RPMI7951 (cell line): ENCODE measurements around the gene GTF3C2. TPM values are rescaled to one million over a fixed set of nuclear protein-coding genes. Genes with fewer than 3 reads are reported as not detected.
"Not testable (repeated sequence)": the region's sequence is repeated elsewhere in the genome, so short reads cannot be mapped to it uniquely, and the experiment has no call there.

ENCODE experiments used
- DNase-seq: peaks from one replicate; pipeline ENCODE4 v3.0.0-alpha.2; 2012; ENCODE audit warnings: low read depth
- total RNA-seq: library from RNA; depleted of rRNA; stranded (reverse); fragments of >200 nt; shearing (Covaris generic); gene quantifications from 2 replicates; pipeline ENCODE4 v1.2.3, GENCODE V29; 2014

Gene GTF3C2
- total RNA-seq, 1 experiment from 2014 or later: 44.2 TPM

- peak; percentile 99 for DNase-seq
Measured at GRCh38 chr2:27320958-27321543, 35.5 kb downstream of the GTF3C2 start.

DNA sequence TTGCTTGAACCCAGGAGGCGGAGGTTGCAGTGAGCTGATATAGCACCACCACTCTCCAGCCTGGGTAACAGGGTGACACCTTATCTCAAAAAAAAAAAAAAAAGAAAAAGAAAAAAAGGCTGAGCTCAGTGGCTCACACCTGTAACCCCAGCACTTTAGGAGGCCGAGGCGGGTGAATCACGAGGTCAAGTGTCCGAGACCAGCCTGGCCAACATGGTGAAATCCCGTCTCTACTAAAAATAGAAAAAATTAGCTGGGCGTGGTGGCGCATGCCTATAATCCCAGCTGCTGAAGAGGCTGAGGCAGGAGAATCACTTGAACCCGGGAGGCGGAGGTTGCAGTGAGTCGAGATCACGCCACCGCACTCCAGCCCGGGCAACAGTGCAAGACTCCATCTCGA is 36.7 kb downstream of the GTF3C2 start:
- DNase-seq: not testable (repeated sequence)

- DNase-seq: no peak
Measured at GRCh38 chr2:27316655-27317412, 39.7 kb downstream of the GTF3C2 start.

GRCh38 chr2:27315122-27315521 is 41.4 kb downstream of the GTF3C2 start:
- no peak for DNase-seq

- DNase-seq: no peak
Measured at GRCh38 chr2:27314709-27315108, 41.9 kb downstream of the GTF3C2 start.

DNA sequence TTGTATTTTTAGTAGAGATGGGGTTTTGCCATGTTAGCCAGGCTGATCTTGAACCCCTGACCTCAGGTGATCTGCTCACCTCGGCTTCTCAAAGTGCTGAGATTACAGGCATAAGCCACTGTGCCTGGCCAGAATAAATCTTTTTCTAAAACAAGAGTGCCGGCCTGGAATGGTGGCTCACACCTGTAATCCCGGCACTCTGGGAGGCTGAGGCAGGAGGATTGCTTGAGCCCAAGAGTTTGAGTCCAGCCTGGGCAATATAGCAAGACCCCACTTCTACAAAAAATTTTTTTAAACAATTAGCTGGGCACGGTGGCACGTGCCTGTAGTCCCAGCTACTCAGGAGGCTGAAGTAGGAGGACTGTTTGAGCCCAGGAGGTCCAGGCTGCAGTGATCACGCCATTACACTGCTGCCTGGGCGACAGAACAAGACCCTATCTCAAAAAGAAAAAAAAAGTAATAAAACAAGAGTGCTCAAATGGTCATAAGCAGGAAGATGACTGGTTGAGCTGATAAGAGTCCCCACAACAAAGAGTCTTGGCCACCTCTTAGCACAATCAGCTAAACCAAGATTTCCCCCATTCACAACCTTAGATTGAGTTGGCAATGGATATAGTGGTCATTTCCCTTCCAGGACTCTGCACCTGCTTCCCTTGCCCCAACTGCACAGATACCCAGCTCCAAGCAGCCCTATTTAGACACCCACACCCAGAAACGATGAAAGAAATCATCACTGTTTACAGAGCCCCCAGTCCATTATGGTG is 42.5 kb downstream of the GTF3C2 start:
- DNase-seq: no peak

DNA sequence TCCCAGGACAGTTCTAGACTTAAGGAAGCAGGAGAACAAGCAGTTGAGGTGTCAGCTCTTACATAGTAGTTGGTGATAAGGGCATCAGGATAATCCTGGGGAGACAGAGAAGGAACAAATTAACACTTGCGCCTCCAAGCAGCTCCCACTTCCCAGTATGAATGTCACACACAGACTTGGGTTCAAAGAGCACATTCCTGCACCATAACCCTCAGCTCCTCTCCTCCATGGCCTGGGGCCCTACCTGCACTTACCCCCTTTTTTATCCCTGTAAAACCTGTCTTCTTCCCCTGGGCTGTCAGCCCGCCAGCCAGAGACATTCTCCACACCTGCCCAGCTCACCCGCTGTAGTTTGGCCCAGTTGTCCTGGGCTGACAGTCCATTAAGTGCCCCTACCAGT is 44.4 kb downstream of the GTF3C2 start:
- no peak for DNase-seq

DNA sequence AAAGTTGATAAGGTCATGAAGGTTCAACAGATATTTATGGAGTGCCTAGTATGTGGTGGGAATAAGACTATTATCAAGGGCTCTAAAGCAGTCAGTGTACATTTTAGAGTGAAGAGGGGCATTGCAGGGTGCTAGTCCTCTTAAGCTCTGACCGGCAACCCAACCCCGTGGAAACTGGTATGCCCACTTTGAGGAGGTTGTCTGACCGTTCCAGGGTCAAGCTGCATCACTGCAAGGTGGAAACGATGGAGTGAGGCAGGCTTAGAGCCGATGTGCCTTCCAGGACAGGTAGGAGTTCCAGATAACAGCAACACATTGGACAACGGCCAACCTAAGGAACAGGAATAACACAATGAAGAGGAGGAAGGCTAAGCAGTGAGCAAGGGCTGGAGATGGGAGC is 46.9 kb downstream of the GTF3C2 start:
- no peak for DNase-seq

DNA sequence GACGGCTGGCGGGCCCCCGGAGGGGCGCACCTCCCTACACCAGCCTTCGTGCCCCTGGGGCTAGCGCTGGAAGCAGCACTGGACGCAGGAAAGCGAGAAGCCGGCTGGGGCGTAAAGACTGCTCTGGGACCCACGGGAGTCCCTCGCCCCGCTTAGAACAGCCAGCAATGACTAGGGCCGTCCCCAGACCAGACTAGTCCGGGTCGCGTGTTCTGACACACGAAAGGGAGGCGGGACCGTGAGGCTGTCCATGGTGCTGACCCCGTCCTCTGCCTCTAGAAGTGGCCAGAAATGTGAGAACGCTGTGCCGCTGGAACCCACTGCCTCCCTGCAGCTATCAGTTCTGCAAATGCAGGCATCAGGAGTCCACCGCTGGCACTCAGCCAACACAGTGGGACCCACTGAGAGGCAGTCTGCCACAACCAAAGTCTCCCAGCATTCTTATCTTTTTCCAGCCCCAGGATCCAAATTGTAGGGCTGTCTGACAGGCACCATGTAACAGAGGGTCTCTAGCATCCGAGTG is 48.1 kb downstream of the GTF3C2 start, which contains the start of gene UCN:
TSS of gene UCN (minus strand) at position 87 of the 523 bp plus-strand sequence. CDS start 550 bp downstream, outside the sequence.
- no peak for DNase-seq

DNA sequence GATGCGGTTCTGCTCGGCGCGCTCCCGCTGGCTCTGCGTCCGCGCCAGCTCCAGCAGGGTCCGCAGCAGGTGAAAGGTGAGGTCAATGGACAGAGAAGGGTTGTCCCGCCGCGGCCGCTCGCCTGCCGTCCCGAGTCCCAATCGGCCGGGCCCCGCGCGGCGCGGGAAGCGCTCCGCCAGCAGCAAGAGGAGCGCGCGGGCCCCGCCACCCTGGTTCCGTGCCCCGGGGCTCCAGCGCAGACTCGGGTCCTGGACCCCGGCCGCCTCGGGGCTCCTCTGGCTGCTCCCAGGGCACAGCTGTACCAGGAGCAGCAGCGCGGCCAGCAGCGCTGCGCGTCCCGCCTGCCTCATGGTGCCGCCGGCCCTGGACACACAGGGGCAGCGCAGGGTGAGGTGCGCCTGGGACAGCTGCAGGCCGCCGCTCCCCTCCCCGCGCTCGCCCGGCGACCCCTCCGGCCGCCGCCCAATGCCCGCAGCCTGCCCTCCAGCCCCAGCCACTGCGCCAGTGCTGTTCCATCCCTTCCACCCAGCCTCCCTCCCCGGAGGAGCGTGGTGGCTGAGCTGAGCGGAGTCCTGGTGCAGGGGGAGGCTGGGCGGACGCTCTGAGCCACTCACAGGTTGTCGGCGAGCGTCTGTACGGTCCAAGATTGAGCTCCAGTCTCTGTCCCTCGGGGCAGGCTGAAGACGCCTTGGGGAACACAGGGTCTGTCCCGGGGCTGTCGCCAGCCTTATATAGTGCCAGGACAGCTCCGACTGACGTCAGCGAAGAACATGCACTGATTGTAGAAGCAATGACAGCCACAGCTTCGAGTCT is 48.8 kb downstream of the GTF3C2 start:
- DNase-seq: no peak

- DNase-seq: no peak
Measured at GRCh38 chr2:27307287-27307544, 49.3 kb downstream of the GTF3C2 start.

DNA sequence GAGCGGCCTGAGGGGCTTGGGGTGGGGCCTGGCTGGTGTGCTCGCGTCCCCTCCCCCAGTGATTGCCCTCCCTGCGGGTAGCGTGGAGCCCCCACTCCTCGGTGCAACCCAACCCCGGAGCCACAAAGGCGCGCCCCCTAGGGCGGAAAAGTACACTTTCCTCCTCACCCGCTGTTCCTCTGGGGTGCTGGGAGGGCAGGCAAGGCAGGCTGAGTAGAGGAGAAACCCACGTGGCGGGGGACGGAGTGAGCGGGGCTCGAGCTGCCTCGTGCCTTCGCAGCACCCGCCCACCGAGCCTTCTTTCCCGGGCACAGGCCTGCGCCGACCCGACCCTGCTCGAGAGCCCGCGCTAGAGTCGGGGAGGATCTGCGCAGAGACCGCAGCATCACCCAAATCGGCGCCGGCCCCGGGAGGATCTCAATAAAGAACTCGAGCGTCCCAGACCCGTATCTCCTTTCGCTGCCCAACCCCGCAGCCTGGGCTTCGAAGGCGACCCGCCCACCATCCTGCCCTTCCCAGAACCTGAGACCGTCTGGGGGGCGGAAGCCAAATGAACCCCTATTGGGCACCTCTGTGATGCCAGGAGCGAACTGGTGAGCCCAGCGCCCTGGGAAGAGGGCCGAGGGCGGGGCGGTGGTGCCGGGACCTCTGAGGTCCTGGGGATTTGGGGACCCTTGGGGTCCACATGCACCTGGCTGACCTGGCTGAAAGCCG is 49.8 kb downstream of the GTF3C2 start:
- DNase-seq: no peak

DNA sequence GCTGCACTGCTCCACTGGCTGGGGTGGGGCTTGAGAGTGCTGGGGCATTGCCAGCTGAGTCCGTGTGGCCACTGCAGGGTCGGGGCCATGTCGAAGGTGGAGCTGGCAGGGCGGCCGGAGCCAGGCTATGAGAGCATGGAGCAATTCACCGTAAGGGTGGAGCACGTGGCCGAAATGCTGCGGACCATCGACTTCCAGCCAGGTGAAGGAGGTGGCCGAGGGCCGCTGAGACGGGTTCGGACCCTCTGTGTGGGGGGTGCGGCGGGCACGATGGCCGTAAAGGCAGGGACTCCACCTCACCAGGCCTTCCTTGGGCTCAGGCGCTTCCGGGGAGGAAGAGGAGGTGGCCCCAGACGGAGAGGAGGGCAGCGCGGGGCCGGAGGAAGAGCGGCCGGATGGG is 50.4 kb downstream of the GTF3C2 start:
- DNase-seq: no peak

DNA sequence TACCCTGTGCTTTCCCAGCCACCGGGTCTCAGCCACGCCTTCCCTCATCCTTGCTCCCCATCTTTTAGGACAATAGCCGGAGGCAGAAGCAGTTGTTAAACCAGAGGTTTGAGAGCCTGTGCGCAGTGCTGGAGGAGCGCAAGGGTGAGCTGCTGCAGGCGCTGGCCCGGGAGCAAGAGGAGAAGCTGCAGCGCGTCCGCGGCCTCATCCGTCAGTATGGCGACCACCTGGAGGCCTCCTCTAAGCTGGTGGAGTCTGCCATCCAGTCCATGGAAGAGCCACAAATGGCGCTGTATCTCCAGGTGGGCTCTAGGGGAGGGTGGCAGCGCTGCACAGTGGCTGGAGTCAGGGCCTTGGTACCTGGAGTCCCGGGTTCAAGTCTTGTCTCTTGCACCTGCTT is 51.0 kb downstream of the GTF3C2 start:
- DNase-seq: no peak

DNA sequence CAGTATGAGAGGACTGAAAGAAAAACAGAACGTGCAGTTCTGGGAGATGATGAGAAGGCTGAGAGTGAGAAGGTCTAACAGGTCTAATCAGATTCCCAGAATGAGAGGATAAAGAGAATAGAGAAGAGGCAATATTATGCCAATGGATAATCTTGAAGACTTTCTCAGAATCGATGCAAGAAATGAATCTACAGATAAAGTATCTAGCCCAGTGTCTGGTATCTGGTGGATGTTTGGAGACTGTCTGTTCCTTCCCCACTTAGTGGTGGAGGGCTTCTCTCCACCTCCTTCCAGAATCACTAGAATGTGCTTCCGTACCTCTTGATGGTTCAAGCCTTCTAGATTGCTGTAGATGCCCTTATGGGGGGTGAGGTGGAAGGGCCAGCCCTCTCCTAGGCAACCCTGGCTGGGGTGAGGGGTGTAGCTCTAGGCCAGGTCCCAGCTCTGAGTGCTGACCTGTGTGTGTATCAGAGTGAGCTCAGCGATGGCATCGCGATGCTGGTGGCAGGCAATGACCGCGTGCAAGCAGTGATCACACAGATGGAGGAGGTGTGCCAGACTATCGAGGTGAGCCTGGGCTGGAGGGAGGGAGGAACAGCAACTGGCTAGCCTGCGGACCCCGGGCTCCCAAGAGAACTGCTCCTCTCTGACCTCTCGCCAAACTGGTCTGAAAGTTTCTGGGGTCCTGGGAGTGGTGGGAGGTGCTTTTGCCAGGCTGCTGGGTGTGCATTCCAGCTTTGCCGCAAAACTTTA is 51.9 kb downstream of the GTF3C2 start:
- no peak for DNase-seq

DNA sequence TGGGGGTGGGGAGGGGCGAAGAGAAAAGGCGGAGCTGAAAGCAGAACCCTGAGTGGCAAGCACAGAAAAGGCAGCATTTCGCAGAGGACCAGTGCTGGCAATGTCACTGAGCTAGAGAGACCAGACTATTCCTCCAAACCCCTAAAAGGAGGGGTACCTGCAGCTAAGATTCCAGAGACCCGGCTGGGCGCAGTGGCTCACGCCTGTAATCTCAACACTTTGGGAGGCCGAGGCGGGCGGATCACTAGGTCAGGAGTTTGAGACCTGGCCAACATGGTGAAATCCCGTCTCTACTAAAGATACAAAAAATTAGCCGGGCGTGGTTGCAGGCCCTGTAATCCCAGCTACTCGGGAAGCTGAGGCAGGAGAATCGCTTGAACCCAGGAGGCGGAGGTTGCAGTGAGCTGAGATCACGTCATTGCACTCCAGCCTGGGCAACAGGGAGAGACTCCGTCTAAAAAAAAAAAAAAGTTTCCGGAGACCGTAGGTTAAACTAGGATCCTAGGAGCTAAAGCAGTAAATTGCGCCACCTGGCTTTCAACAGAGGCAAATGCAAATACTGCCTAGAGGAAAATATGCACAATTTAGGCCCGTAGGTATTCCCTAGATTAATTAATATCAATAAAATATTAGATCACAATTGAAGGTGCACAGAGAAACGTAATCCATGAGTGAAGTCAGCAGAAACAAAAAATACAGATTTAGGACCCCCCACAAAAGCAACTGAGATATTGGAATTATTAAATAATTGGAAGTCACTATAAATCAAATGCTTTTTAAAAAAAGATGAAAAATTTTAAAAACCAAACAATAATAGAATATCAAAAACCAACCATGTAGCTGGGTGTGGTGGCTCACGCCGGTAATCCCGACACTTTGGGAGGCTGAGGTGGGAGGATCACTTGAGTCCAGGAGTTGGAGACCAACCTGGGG is 53.2 kb downstream of the GTF3C2 start:
- peak; percentile 77 for DNase-seq

DNA sequence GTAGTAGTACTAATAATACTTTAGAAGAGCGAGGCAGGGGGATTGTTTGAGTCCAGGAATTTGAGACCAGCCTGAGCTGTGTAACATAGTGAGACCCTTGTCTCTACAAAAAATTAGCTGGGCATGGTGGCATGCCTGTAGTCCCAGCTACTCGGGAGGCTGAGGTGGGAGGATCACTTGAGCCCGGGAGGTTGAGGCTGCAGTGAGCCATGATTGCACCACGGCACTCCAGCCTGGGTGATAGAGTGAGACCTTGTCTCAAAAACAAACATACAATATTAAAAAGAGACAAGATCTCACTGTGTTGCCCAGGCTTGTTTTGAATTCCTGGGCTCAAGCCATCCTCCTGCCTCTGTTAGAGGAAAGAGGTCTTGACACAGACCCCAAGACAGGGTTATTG is 56.0 kb downstream of the GTF3C2 start:
- DNase-seq: not testable (repeated sequence)

DNA sequence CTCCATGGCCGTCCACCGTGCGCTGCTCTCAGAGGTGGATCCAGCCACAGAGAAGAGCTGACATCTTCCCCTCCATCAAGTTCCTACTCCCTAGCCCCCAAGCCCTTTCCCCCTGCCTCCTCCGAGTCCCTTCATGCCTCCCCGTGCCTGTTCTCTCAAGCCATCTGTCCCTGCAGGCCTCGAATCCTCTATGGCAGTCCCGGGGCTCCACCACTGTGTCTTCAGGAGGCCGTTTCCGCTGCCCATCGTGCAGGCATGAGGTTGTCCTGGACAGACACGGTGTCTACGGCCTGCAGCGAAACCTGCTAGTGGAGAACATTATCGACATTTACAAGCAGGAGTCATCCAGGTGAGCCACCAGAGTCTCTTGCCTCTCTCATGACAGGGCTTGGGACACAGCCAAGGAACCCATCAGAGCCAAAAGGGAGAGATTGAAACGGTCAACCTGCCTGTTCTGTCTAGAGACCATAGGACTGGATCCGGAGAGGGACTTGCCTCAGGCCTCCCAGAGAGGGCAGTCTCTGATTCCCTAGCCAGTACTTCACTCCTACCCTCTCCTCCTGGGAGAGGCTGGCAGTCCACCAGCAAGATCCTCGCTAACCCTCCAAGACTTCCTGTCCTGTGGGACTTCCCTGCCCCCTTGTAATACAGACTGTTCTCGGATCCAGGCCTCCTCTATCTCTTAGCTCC is 58.0 kb downstream of the GTF3C2 start:
- no peak for DNase-seq

DNA sequence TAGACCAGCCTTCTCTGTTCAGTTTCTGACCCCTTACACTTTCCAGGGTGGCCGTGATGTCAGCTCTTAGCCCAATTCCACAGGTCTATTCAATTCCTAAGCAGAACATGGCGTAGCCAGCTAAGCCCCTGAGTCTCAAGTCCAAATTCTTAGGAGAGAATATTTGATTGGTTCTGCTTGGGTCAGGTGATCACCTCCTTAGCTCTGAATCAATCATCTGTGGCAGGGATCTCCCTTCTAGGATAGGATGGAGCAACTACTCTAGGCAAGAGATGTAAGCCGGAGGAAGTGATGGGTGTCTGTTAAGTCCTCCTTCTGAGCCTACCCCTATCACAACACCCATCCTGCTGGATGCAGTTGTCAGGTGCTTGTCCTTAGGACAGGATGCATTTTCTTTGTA is 59.4 kb downstream of the GTF3C2 start:
- no peak for DNase-seq
